PC-3 (cell line): ENCODE results near the gene PPP1R12A. TPM values are rescaled to one million over a fixed set of nuclear protein-coding genes. Genes with fewer than 3 reads are reported as not detected.

Experiments used
- ATAC-seq: fragments of 200-7000 bp; cut with Tn5 transposase; 2 replicates; pipeline ENCODE4 v1.9.1; 2020; ENCODE audit warnings: mild to moderate bottlenecking, moderate library complexity
- BruUV-seq: library from RNA; stranded (reverse); fragments of 400-500 nt; replicated peaks from 2 replicates; lab custom pipeline; 2021; lab: Mats Ljungman, UMichigan
- CTCF ChIA-PET: fragments of 300-600 bp; sonication (Branson Sonifier 250); formaldehyde crosslinking; loops from one replicate; lab custom pipeline; 2022; ENCODE audit warnings: antibody characterized with exemption; lab: Charles Lee
- POLR2A ChIA-PET: fragments of 300-600 bp; sonication (Branson Sonifier 250); formaldehyde crosslinking; loops from one replicate; lab custom pipeline; 2022; ENCODE audit warnings: antibody characterized with exemption; ENCODE audit not compliant: unreplicated experiment; lab: Charles Lee
- DNase-seq: peaks from one replicate; pipeline ENCODE4 v3.0.0-alpha.2; 2015
- H2AFZ ChIP-seq: fragments of 300-600 bp; sonication (generic); 2 replicates; pipeline ENCODE4 v1.6.0; 2016; ENCODE audit warnings: antibody characterized with exemption, low read length
- H3F3A ChIP-seq: fragments of 300-600 bp; sonication (generic); one replicate; pipeline ENCODE4 v1.6.0; 2017; ENCODE audit warnings: antibody characterized with exemption, low read length, control low read depth, mild to moderate bottlenecking; ENCODE audit not compliant: unreplicated experiment
- H3K27ac ChIP-seq: fragments of 300-600 bp; sonication (generic); 2 replicates; pipeline ENCODE4 v1.5.1; 2016; ENCODE audit warnings: mild to moderate bottlenecking, low read length
- H3K27me3 ChIP-seq: fragments of 300-600 bp; sonication (generic); 2 replicates; pipeline ENCODE4 v1.6.1; 2016; ENCODE audit warnings: low read length, mixed read lengths
- H3K36me3 ChIP-seq: fragments of 300-600 bp; sonication (generic); 2 replicates; pipeline ENCODE4 v1.6.1; 2016; ENCODE audit warnings: low read depth, mixed run types, low read length, mixed read lengths
- H3K4me1 ChIP-seq: fragments of 300-600 bp; sonication (generic); 2 replicates; pipeline ENCODE4 v1.5.1; 2016; ENCODE audit warnings: low read length; ENCODE audit not compliant: insufficient read depth
- H3K4me2 ChIP-seq: fragments of 300-600 bp; sonication (generic); 2 replicates; pipeline ENCODE4 v1.6.0; 2016; ENCODE audit warnings: low read length
- H3K4me3 ChIP-seq: fragments of 300-600 bp; sonication (generic); 2 replicates; pipeline ENCODE4 v1.5.1; 2016; ENCODE audit warnings: mild to moderate bottlenecking, low read length, mixed read lengths
- H3K79me2 ChIP-seq: fragments of 300-600 bp; sonication (generic); 2 replicates; pipeline ENCODE4 v1.6.1; 2017; ENCODE audit warnings: low read length, mixed read lengths
- H3K9ac ChIP-seq: fragments of 300-600 bp; sonication (generic); 2 replicates; pipeline ENCODE4 v1.6.0; 2016; ENCODE audit warnings: mild to moderate bottlenecking, low read length
- H3K9me2 ChIP-seq: fragments of 300-600 bp; sonication (generic); replicated peaks from 2 replicates; pipeline ENCODE4 v1.6.1; 2016; ENCODE audit warnings: mixed run types, low read length, mixed read lengths
- H3K9me3 ChIP-seq: fragments of 300-600 bp; sonication (generic); 2 replicates; pipeline ENCODE4 v1.6.1; 2016; ENCODE audit warnings: low read length, mixed read lengths
- H4K20me1 ChIP-seq: fragments of 300-600 bp; sonication (generic); 2 replicates; pipeline ENCODE4 v1.6.1; 2016; ENCODE audit warnings: low read length, mixed read lengths
- EZH2 ChIP-seq: fragments of 300-600 bp; sonication (generic); IDR thresholded peaks from one replicate; pipeline ENCODE4 v1.6.1; 2017; ENCODE audit warnings: antibody characterized with exemption, mild to moderate bottlenecking, low read length; ENCODE audit not compliant: unreplicated experiment
- EZH2phosphoT487 ChIP-seq: fragments of 300-600 bp; sonication (generic); IDR thresholded peaks from 2 replicates; pipeline ENCODE4 v1.6.1; 2018; ENCODE audit warnings: mild to moderate bottlenecking, antibody characterized with exemption, low read length, borderline replicate concordance
- intact Hi-C: fragments of 100-400 bp; cut with micrococcal nuclease; formaldehyde crosslinking; loops from 2 replicates; pipeline ENCODE4 v1.9.0; 2023
- total RNA-seq: library from RNA; depleted of rRNA; stranded (reverse); fragments of >200 nt; gene quantifications from 2 replicates; pipeline ENCODE4 v1.2.3, GENCODE V29; 2014
- TF ChIP-seq, protein P1 (sequence below): fragments of 300-600 bp; sonication (generic); conservative IDR thresholded peaks from 2 replicates; pipeline ENCODE4 v1.5.1; 2017; ENCODE audit warnings: antibody characterized with exemption, low read depth, mild to moderate bottlenecking, low read length

Gene PPP1R12A
- total RNA-seq, 1 experiment from 2014 or later = 43.2 TPM

DNA sequence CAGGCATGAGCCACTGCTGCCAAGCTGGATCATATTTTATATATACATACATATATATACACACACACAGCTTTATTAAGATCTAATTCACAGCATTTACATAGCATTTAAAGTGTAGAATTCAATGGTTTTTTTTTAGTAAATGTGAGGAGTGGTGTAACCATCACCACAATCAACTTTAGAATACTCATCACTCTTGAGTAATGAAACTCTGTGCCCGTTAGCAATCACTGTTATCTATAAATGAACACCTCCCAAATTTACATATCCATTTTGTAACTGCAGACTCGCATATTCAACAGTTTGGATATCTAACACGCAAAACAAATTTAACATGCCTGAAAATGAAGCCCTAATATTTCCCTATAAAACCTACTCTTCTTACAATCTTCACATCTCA lies 90.9 kb downstream of the PPP1R12A start:
- Histone ChIP-seq H3K27ac (no peak overlapping the region), H4K20me1 (peaks cover 5% of the 10 kb centered on the region; the same call in 1 of the 2 replicates), H3K9ac (no peak overlapping the region), H2AFZ (no peak overlapping the region), H3K36me3 (peaks cover 24% of the 10 kb centered on the region), H3K4me2 (no peak overlapping the region), H3K4me3 (no peak overlapping the region), H3K9me2 (no peaks in the 10 kb centered on the region), H3K27me3 (no peaks in the 10 kb centered on the region), H3K4me1 (peaks cover 22% of the 10 kb centered on the region), H3F3A (no peaks in the 10 kb centered on the region), H3K79me2 (peaks cover 8% of the 10 kb centered on the region; the same call in 1 of the 2 replicates), H3K9me3 (peaks cover 12% of the 10 kb centered on the region; the same call in 1 of the 2 replicates)
- ChIA-PET CTCF (no interaction called here), POLR2A (no interaction called here)
- ATAC-seq = no peak
- intact Hi-C loops = no loop called here
- BruUV-seq = TSS peak; percentile 31
- TF ChIP-seq EZH2 (no peak), EZH2phosphoT487 (no peak)
- TF ChIP-seq, protein P1, sequence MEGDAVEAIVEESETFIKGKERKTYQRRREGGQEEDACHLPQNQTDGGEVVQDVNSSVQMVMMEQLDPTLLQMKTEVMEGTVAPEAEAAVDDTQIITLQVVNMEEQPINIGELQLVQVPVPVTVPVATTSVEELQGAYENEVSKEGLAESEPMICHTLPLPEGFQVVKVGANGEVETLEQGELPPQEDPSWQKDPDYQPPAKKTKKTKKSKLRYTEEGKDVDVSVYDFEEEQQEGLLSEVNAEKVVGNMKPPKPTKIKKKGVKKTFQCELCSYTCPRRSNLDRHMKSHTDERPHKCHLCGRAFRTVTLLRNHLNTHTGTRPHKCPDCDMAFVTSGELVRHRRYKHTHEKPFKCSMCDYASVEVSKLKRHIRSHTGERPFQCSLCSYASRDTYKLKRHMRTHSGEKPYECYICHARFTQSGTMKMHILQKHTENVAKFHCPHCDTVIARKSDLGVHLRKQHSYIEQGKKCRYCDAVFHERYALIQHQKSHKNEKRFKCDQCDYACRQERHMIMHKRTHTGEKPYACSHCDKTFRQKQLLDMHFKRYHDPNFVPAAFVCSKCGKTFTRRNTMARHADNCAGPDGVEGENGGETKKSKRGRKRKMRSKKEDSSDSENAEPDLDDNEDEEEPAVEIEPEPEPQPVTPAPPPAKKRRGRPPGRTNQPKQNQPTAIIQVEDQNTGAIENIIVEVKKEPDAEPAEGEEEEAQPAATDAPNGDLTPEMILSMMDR = no peak
- DNase-seq = no peak

DNA sequence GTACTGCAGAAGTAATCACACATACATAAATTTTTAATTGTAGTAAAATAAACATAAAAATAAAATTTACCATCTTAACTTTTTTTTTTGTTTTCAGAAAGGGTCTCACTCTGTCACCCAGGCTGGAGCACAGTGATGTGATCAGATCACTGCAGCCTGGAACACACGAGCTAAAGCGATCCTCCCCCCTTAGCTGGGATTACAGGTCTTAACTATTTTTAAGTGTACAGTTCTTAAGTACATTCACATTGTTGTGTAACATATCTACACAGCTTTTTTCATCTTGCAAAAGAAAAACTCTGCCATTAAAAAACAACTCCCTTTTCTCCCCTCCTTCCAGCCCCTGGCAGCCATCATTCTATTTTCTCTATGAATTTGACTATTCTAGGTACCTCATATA lies 92.3 kb downstream of the PPP1R12A start:
- Histone ChIP-seq H3K36me3 (peaks cover 36% of the 10 kb centered on the region), H3K9me2 (no peaks in the 10 kb centered on the region)
- POLR2A ChIA-PET = no interaction called here

DNA sequence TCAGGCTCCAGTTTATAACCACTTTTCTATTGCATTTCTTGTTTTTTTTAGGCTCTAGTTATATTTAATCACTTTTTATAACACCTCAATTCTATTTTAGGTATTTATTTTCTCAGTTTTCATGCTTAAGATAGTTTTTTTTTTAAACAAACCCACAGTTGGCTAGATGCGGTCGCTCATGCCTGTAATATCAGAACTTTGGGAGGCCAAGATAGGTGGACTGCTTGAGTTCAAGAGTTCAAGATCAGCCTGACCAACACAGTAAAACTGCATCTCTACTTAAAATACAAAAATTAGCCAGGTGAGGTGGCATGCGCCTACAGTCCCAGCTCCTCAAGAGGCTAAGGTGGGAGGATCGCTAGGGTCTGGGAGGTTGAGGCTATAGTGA lies 93.0 kb downstream of the PPP1R12A start:
- DNase-seq (no peak), ATAC-seq (no peak)
- ChIA-PET CTCF (no interaction called here), POLR2A (no interaction called here)
- Histone ChIP-seq H3K36me3 (peaks cover 37% of the 10 kb centered on the region), H3K27me3 (no peaks in the 10 kb centered on the region), H3K9ac (no peak overlapping the region), H2AFZ (no peak overlapping the region), H3K9me3 (peaks cover 17% of the 10 kb centered on the region; the same call in 1 of the 2 replicates), H3F3A (no peaks in the 10 kb centered on the region), H4K20me1 (peaks cover 5% of the 10 kb centered on the region; the same call in 1 of the 2 replicates), H3K79me2 (no peaks in the 10 kb centered on the region), H3K4me1 (peaks cover 22% of the 10 kb centered on the region), H3K9me2 (no peaks in the 10 kb centered on the region), H3K4me2 (no peak overlapping the region), H3K27ac (no peak overlapping the region), H3K4me3 (no peak overlapping the region)
- intact Hi-C loops = no loop called here
- no TSS peak for BruUV-seq
- TF ChIP-seq EZH2phosphoT487 = no peak
- TF ChIP-seq EZH2 = no peak
- TF ChIP-seq, protein P1 = no peak

More for the DNA sequence above, 92.3 kb downstream of the PPP1R12A start:
- H3K9ac ChIP-seq = no peak overlapping the region
- peaks cover 22% of the 10 kb centered on the region for H3K4me1 ChIP-seq
- no peak for DNase-seq
- no peak for ATAC-seq
- H3F3A ChIP-seq = no peaks in the 10 kb centered on the region
- H3K27me3 ChIP-seq = no peaks in the 10 kb centered on the region
- CTCF ChIA-PET = no interaction called here
- H3K79me2 ChIP-seq = peaks cover 7% of the 10 kb centered on the region; the same call in 1 of the 2 replicates
- BruUV-seq = no TSS peak
- peaks cover 17% of the 10 kb centered on the region; the same call in 1 of the 2 replicates for H3K9me3 ChIP-seq
- intact Hi-C loops = no loop called here
- no peak overlapping the region for H3K27ac ChIP-seq
- H3K4me2 ChIP-seq = no peak overlapping the region
- H3K4me3 ChIP-seq = no peak overlapping the region
- no peak overlapping the region for H2AFZ ChIP-seq
- TF ChIP-seq, protein P1 = no peak
- TF ChIP-seq EZH2phosphoT487 (no peak), EZH2 (no peak)
- peaks cover 5% of the 10 kb centered on the region; the same call in 1 of the 2 replicates for H4K20me1 ChIP-seq
